ENCODE measurements around the gene AAK1. TPM values are rescaled to one million over a fixed set of nuclear protein-coding genes. Genes with fewer than 3 reads are reported as not detected.

AAK1 gene
- total RNA-seq: 100 to 1,000 TPM; 119 to 121 TPM

DNA sequence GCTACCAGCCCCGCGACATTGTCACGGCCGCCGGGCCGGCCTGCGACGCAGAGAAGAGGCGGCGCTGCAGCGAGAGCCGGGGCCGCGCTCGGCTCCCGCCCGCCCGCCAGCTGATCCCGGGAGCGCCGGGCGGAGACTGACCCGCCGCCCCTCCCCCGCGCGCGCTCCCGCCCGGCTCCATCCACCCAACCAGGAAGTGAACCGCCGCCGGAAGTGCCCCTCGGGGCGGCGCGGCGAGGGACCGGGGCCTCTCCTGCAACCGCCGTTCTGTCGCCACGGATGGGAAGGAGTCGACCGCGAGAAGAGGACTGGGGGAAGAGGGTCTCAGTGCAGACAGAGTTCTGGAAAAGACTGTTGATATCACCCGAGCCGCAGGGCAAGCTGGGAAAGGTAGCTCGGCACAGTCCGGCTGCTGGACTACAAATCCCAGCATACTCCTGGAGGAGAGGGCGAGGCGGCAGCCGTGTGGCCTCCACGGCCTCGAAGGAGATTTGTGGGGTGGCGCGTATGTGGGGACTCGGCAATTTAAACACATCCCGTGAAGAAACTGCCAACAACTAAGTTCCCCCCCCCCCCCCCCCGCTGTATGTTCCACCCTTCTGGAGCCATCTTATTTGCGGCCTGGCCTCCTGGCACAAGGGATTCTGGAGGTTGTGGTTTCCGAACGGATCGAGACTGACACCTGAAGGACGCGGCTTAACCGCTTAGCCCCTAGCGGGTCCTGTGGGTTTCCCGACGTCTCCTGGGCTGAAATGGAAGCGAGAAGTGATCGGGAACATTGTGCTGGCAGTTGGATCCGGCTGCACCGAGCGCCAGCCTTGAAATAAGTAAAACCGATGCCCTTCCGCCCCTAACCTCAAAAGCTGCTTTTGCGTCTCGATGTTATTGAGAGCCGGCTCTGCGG, at the start of gene AAK1:
AAK1 (minus strand) TSS at position 138 of the 904 bp plus-strand sequence. CDS start 699 bp downstream, outside the sequence.
- ChIA-PET CTCF (interaction anchor here (0.7 to 1.9 kb wide), 11 partner anchors 9 to 76 kb away, joined by 3 to 6 read pairs (median 4); no protein-coding TSS in a partner anchor), POLR2A (interaction anchor here (0.5 to 1.0 kb wide), 5 partner anchors 33 to 148 kb away, joined by 3 read pairs; no protein-coding TSS in a partner anchor)
- Mint-ChIP-seq H3K27me3 (no peaks in the 10 kb centered on the region), H3K36me3 (ENCODE audit: low read depth) (peaks cover 41% of the 10 kb centered on the region), H3K9me3 (peaks cover 4% of the 10 kb centered on the region), H3K27ac (peak within 1 kb of the TSS; percentile 99), H3K4me1 (peaks cover 56% of the 10 kb centered on the region), H3K4me3 (peak within 1 kb of the TSS; percentile 84)
- peak; percentile 89 for DNase-seq

DNA sequence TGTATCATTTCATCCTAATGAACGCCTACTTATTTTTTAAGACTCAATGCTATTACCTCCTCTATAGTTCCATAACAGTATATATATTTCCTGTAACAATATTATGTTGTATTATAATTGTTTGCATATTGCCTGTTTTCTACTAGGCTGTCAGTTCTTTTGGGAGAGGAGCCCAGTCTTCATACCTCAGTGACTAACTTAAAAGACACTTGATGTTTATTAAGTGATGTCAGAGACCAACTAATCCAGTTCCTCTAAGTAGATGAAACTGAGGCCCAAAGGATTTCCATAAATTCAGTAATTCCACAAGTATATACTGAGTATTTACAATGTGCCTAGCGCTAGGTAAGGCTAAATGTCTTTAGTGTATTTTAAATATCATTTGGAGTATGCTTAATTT, 48.9 kb upstream of the AAK1 start:
- Mint-ChIP-seq H3K4me3 (no peak overlapping the region), H3K27ac (peak overlapping the region; percentile 93)
- CTCF ChIA-PET: interaction anchor here (1.2 to 1.5 kb wide), 2 partner anchors 14 to 61 kb away, joined by 3 read pairs; no protein-coding TSS in a partner anchor

DNA sequence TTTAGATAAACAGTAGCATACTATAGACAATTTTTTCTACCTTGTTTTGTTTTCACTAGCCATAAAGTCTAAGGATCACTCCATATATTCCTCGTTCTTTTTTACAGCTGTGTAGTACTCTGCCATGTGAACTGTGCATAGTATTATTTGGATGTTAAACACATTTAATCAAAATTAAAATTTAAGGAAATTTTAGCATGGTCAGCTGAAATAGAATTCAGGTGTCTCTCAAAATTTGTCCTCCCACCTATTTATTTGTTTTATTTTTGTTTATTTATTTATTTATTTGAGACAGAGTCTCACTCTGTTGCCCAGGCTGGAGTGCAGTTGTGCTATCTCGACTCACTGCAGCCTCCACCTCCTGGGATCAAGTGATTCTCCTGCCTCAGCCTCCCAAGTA, 46.4 kb upstream of the AAK1 start:
- Mint-ChIP-seq H3K27me3 (no peaks in the 10 kb centered on the region), H3K4me1 (peaks cover 67% of the 10 kb centered on the region), H3K27ac (no peak overlapping the region), H3K36me3 (ENCODE audit: low read depth) (peaks cover 11% of the 10 kb centered on the region), H3K9me3 (no peaks in the 10 kb centered on the region), H3K4me3 (no peak overlapping the region)
- ChIA-PET CTCF (interaction anchor here (0.5 kb wide), 1 partner anchor 177 kb away, joined by 3 read pairs; no protein-coding TSS in a partner anchor), POLR2A (no interaction called here)
- DNase-seq: no peak

More for the DNA sequence above, 48.9 kb upstream of the AAK1 start:
- peaks cover 78% of the 10 kb centered on the region for H3K4me1 Mint-ChIP-seq
- no peaks in the 10 kb centered on the region for H3K27me3 Mint-ChIP-seq
- H3K9me3 Mint-ChIP-seq: no peaks in the 10 kb centered on the region
- POLR2A ChIA-PET: no interaction called here
- H3K36me3 Mint-ChIP-seq (ENCODE audit: low read depth): peaks cover 6% of the 10 kb centered on the region
- DNase-seq: no peak

DNA sequence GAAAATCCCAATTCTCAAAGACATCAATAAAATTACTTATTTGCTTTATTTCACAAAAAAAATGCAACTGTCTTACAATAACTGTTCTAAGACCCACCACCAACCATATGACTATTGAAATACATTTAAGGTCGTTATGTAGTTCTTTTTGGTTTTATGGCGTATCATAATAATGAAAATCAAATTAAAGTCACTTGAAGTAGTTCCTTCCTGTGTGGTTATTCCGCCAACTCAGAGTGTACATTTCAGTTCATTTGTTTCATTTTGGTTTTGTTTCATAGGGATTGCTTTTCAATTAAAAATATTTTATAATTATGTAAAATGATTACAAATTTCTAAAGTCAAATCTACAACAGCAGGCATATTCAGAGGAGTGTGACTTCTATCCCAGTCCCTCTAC, 45.9 kb upstream of the AAK1 start:
- Mint-ChIP-seq H3K9me3 (no peaks in the 10 kb centered on the region), H3K36me3 (ENCODE audit: low read depth) (peaks cover 11% of the 10 kb centered on the region), H3K4me1 (peaks cover 69% of the 10 kb centered on the region), H3K27me3 (no peaks in the 10 kb centered on the region), H3K4me3 (no peak overlapping the region), H3K27ac (peak overlapping the region; percentile 28)
- no peak for DNase-seq
- ChIA-PET POLR2A (no interaction called here), CTCF (interaction anchor here (0.5 kb wide), 1 partner anchor 176 kb away, joined by 3 read pairs; no protein-coding TSS in a partner anchor)

DNA sequence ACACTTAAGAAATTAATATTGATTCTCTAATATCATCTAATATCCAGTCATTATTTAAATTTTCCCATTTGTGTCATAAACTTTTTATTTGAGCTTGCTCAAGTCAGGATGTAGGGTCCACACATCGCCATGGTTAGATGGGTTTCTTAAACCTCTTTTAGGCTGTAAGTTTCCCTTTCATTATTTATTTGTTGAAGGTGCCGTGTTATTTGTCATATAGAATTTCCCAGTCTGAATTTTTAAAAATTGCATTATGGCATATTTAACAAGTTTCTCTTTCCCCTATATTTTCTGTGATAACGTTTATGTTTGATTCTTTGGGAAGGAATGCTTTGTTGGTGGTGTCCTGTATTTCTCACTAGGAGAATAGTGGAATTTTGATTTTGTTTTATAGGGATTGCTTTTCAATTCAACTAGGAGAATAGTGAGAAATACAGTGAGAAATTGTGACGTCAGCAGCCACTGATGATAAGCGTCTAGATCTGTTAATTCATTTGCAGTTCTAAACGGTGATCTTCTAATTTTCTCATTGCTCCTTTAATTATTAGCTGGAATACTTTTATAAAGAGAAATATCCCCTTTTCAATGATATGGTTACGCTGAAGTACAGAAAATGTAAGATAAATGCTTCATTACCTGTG, 44.6 kb upstream of the AAK1 start:
- no peak overlapping the region for H3K27ac Mint-ChIP-seq
- H3K27me3 Mint-ChIP-seq: no peaks in the 10 kb centered on the region
- no peak overlapping the region for H3K4me3 Mint-ChIP-seq
- no peaks in the 10 kb centered on the region for H3K9me3 Mint-ChIP-seq
- POLR2A ChIA-PET: no interaction called here
- DNase-seq: no peak
- CTCF ChIA-PET: interaction anchor here (0.6 to 0.7 kb wide), 3 partner anchors 27 to 48 kb away, joined by 3 to 6 read pairs (median 5); no protein-coding TSS in a partner anchor
- H3K36me3 Mint-ChIP-seq (ENCODE audit: low read depth): peaks cover 11% of the 10 kb centered on the region
- H3K4me1 Mint-ChIP-seq: peaks cover 70% of the 10 kb centered on the region

DNA sequence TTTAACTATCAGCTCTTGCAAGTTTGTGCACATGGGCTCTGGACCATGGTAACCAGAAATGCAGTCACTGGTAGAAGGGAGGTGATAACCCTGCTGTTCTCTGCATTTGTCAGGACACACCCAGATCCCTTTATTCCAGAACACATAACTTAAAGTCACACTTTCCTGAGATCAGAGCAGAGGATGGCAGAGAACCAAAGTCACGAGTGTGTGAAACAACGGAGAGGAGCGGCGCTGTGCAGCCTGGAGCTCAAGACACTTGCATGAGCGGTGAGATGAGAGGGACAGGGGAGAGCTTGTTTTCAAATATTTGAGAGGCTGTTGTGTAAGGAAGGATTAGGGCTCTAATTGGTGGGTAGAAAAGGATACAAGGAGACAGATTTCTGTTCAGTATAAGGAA, 43.3 kb upstream of the AAK1 start:
- DNase-seq: no peak
- H3K9me3 Mint-ChIP-seq: no peaks in the 10 kb centered on the region
- CTCF ChIA-PET: interaction anchor here (1.0 to 1.8 kb wide), 8 partner anchors 9 to 130 kb away, joined by 3 to 8 read pairs (median 3); no protein-coding TSS in a partner anchor
- no peak overlapping the region for H3K27ac Mint-ChIP-seq
- H3K4me3 Mint-ChIP-seq: no peak overlapping the region
- no peaks in the 10 kb centered on the region for H3K27me3 Mint-ChIP-seq
- POLR2A ChIA-PET: no interaction called here
- H3K4me1 Mint-ChIP-seq: peaks cover 64% of the 10 kb centered on the region
- H3K36me3 Mint-ChIP-seq (ENCODE audit: low read depth): peaks cover 11% of the 10 kb centered on the region

DNA sequence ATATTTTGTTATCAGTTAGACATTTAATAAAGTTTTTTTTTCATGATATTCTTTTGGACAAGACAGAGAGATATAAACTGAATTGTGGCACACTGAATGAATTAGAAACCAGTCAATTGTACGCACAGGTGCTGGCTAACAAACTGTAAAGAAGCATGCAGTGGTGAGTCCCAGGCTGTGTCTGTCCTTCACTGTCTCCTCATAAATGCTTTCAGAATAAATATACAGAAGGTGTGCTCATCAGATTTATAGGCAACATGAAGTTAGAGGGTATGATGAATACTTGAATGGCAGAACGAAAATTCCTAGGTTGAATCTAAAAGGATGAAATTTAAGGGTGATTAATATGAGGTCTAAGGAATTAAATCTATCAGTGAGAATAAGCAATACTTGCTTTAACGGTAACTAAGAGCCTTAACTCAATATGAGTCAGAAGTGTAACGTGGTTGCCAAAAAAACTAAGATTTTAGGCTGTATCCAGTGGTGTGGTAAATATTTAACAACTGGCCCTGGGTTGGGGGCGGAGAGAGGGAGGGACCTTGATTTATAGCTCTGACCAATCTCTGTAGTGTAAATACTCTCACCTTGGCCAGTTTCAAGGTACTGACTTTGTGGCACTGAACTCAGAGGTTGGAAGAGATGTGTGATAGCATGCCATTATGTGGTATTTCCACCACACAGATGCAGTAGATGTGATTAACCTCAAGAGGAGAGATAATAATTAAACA, 41.9 kb upstream of the AAK1 start:
- H3K9me3 Mint-ChIP-seq: peaks cover 4% of the 10 kb centered on the region
- no peak overlapping the region for H3K27ac Mint-ChIP-seq
- ChIA-PET CTCF (interaction anchor here (1.2 to 1.8 kb wide), 4 partner anchors 8 to 41 kb away, joined by 3 to 8 read pairs (median 4); no protein-coding TSS in a partner anchor), POLR2A (no interaction called here)
- no peak overlapping the region for H3K4me3 Mint-ChIP-seq
- peaks cover 15% of the 10 kb centered on the region for H3K36me3 Mint-ChIP-seq (ENCODE audit: low read depth)
- no peaks in the 10 kb centered on the region for H3K27me3 Mint-ChIP-seq
- peaks cover 57% of the 10 kb centered on the region for H3K4me1 Mint-ChIP-seq
- no peak for DNase-seq

DNA sequence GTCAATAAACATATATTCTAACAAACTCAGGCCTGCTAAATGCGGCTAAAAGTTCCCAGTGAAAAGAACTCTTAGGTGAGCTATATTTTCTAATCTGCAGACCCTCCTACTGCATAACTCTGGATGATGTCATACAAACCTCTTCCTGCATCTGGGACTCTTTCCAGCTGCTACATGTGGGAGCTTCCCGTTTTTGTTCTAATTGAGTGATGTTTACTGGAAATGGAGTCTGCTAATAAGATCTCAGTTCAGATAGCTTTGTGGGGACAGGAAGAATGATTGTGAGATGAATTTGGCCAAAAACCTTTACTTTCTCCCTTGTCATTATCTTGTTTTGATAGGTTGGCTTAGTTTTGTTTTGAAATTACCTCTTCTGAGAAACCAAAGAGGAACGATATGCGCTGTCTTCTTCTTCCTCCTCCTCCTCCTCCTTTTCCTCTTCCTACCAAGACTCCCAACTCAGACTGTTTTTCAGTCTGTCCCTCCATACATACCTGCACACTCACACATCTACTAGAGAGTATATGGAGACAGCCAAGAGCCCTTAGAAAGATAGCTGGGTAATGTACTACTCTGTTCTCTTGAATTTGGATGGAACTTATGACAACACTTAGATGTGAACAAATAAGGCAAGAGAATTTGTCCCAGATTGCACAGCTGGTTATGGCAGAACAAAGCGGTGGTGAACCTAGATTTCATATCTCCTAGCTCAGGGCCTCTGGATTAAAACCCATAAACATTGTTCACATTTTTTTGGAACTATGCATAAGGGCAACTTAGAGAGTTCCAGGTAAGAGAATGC, 39.8 kb upstream of the AAK1 start:
- Mint-ChIP-seq H3K36me3 (ENCODE audit: low read depth) (peaks cover 15% of the 10 kb centered on the region), H3K4me3 (peak overlapping the region; percentile 49), H3K27me3 (no peaks in the 10 kb centered on the region), H3K4me1 (peaks cover 49% of the 10 kb centered on the region), H3K27ac (peak overlapping the region; percentile 79), H3K9me3 (peaks cover 6% of the 10 kb centered on the region)
- ChIA-PET CTCF (interaction anchor here (0.7 to 1.4 kb wide), 7 partner anchors 10 to 619 kb away, joined by 3 to 4 read pairs (median 3); no protein-coding TSS in a partner anchor), POLR2A (interaction anchor here (0.6 kb wide), 1 partner anchor 154 kb away, joined by 3 read pairs; no protein-coding TSS in a partner anchor)
- no peak for DNase-seq

DNA sequence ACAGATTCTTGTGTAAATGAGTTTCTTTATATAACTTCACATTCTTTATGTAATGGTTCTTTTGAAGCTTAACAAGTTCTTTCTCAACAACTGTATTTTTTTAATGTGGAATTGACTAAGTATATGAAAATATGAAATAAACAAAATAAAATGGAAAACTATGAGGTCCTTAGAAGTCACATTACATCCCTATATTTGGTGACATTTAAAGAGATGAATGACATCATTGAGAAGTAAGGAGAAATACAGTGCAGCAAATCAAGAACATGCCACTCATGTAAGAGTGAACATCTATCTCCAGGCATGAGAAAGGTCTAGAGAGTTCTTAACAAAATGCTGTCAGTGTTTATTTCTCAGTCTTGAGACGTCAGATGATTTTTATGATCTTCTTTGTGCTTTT, 39.0 kb upstream of the AAK1 start:
- no peak overlapping the region for H3K4me3 Mint-ChIP-seq
- no peak overlapping the region for H3K27ac Mint-ChIP-seq
- H3K36me3 Mint-ChIP-seq (ENCODE audit: low read depth): peaks cover 15% of the 10 kb centered on the region
- CTCF ChIA-PET: interaction anchor here (0.7 to 1.8 kb wide), 5 partner anchors 32 to 45 kb away, joined by 3 read pairs; no protein-coding TSS in a partner anchor
- POLR2A ChIA-PET: no interaction called here
- H3K4me1 Mint-ChIP-seq: peaks cover 55% of the 10 kb centered on the region
- H3K9me3 Mint-ChIP-seq: peaks cover 6% of the 10 kb centered on the region
- H3K27me3 Mint-ChIP-seq: no peaks in the 10 kb centered on the region
- no peak for DNase-seq

DNA sequence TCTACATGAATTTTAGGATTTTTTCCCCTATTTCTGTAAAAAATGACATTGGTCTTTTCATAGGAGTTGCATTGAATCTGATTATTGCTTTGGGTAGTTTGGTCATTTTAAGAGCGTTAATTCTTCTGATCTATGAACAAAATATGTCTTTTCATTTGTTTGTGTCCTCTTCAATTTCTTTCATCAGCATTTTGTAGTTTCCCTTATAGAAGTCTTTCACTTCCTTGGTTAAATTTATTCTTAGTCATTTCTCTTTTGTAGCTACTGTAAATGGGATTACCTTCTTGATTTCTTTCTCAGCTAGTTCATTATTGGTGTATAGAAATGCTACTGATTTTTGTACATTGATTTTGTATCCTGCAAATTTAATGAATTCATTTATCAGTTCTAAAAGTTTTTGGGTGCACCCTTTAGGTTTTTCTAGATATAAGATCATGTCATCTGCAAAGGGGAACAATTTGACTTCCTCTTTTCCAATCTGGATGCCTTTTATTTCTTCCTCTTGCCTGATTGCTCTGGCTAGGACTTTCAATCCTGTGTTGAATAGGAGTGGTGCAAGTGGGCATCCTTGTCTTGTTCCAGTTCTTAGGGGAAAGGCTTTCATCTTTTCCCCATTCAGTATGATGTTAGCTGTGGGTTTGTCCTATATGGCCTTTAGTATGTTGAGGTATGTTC, 36.6 kb upstream of the AAK1 start:
- peaks cover 10% of the 10 kb centered on the region for H3K36me3 Mint-ChIP-seq (ENCODE audit: low read depth)
- H3K9me3 Mint-ChIP-seq: peaks cover 6% of the 10 kb centered on the region
- H3K4me1 Mint-ChIP-seq: peaks cover 51% of the 10 kb centered on the region
- no peak overlapping the region for H3K27ac Mint-ChIP-seq
- no peak overlapping the region for H3K4me3 Mint-ChIP-seq
- H3K27me3 Mint-ChIP-seq: no peaks in the 10 kb centered on the region
- POLR2A ChIA-PET: interaction anchor here (0.7 kb wide), 1 partner anchor 469 kb away, joined by 3 read pairs; no protein-coding TSS in a partner anchor
- CTCF ChIA-PET: interaction anchor here (0.7 to 1.3 kb wide), 2 partner anchors 41 to 58 kb away, joined by 3 read pairs; no protein-coding TSS in a partner anchor
- DNase-seq: no peak

DNA sequence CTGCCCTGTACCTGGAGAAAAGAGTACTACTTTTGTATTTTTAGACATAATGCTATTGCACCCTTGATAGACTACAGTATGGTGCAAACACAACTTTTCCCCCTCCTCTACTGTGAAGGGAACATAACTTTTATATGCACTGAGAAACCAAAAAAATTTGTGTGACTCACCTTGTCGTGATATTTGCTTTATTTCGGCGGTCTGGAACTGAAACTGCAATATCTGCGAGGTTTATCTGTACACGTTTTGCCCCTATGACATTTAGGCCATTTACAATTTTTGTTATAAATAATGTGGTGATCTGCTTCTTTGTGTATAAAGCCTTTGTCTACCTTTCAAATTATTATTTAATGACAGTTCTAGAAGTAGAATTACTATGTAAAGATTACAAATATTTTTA, 34.4 kb upstream of the AAK1 start:
- Mint-ChIP-seq H3K36me3 (ENCODE audit: low read depth) (peaks cover 10% of the 10 kb centered on the region), H3K4me3 (no peak overlapping the region), H3K27me3 (no peaks in the 10 kb centered on the region), H3K4me1 (peaks cover 41% of the 10 kb centered on the region), H3K27ac (peak overlapping the region; percentile 43), H3K9me3 (peaks cover 6% of the 10 kb centered on the region)
- ChIA-PET CTCF (interaction anchor here (1.1 kb wide), 1 partner anchor 8 kb away, joined by 5 read pairs; no protein-coding TSS in a partner anchor), POLR2A (no interaction called here)
- no peak for DNase-seq

Measured in activated CD4-positive, alpha-beta T cell treated with anti-CD3 and anti-CD28 coated beads, Interleukin-2, amount 10 ng/mL, durations not matched to agents 7 days and 5 days (primary cell).